ENCODE measurements around the gene CSF3R. TPM values are rescaled to one million over a fixed set of nuclear protein-coding genes. Genes with fewer than 3 reads are reported as not detected.

CSF3R gene
- total and polyA plus RNA-seq, 2 of the 4 experiments (the other 2 are of a cell fraction): not detected

GRCh38 chr1:36438715-36439114 is 44.0 kb downstream of the CSF3R start:
- H3K79me1 ChIP-seq (ENCODE audit: low read depth in 1 of 2, low read length in 2 of 2): no peaks in the 10 kb centered on the region
- H3K4me2 ChIP-seq (ENCODE audit: low read depth, low read length): no peak overlapping the region
- H4K91ac ChIP-seq (ENCODE audit: insufficient read depth, low read depth, low read length): no peak overlapping the region
- no peaks in the 10 kb centered on the region for H3K27me3 ChIP-seq (ENCODE audit: control insufficient read depth, insufficient read depth, low read length)
- no peak overlapping the region for H4K5ac ChIP-seq (ENCODE audit: low read depth, low read length)
- H2BK15ac ChIP-seq (ENCODE audit: low read depth, low read length): no peak overlapping the region
- H3K18ac ChIP-seq (ENCODE audit: low read depth, low read length): no peak overlapping the region
- H2BK5ac ChIP-seq (ENCODE audit: low read depth, low read length, poor library complexity, severe bottlenecking): no peak overlapping the region
- CTCF ChIA-PET: no interaction called here
- no peak overlapping the region for H2BK20ac ChIP-seq (ENCODE audit: low read depth, low read length)
- BruUV-seq (replicated peaks): no TSS peak
- no peak overlapping the region for H2AK5ac ChIP-seq (ENCODE audit: low read depth, low read length)
- intact Hi-C loops (cut with micrococcal nuclease) (no loop called here), dilution Hi-C loops (cut with HindIII; ENCODE audit: low sequenced_read_pairs, unreplicated experiment) (no loop called here), in situ Hi-C loops (cut with MboI; ENCODE audit: low sequenced_read_pairs) (no loop called here)
- ATAC-seq (ENCODE audit: low read depth): no peak
- WGBS, 2 experiments (ENCODE audit: extremely low coverage in 2 of 2, insufficient read length in 1 of 2): 92% methylated on average over 2 of the region's 4 CpGs; no CpG with 5 or more reads in 1 of the 2 experiments
- H3K23ac ChIP-seq (ENCODE audit: low read depth, low read length): no peak overlapping the region
- H3K14ac ChIP-seq (replicated peaks; ENCODE audit: low read depth, low read length): no peak overlapping the region
- POLR2A ChIA-PET (ENCODE audit: unreplicated experiment): no interaction called here
- H3K4me3 ChIP-seq (ENCODE audit: insufficient read depth, low read depth, low read length): no peak overlapping the region
- H3K9me3 ChIP-seq (ENCODE audit: control insufficient read depth, insufficient read depth, low read length): no peaks in the 10 kb centered on the region
- H4K8ac ChIP-seq (ENCODE audit: low read depth in 2 of 2, low read length in 2 of 2): no peak overlapping the region
- H3K4ac ChIP-seq (ENCODE audit: low read depth, low read length): no peak overlapping the region
- peaks cover 3% of the 10 kb centered on the region for H3K9me1 ChIP-seq (ENCODE audit: insufficient read depth, low read length)
- H3K36me3 ChIP-seq (ENCODE audit: control insufficient read depth, insufficient read depth, low read length): 0 out of 2 replicates have a peak, but pooled peaks cover 2% of the 10 kb centered on the region
- H2AFZ ChIP-seq (replicated peaks; ENCODE audit: low read length, poor library complexity): no peak overlapping the region
- H4K20me1 ChIP-seq (ENCODE audit: insufficient read depth, low read length): no peaks in the 10 kb centered on the region; the same call in 1 of the 2 replicates
- no peak overlapping the region for H3K56ac ChIP-seq (ENCODE audit: extremely low read depth, insufficient read depth, low read length)
- no peak overlapping the region for H2AK9ac ChIP-seq (replicated peaks; ENCODE audit: low read depth, low read length, poor library complexity)
- no peak for DNase-seq
- H3K4me1 ChIP-seq (ENCODE audit: control insufficient read depth, insufficient read depth, low read length): peaks cover 3% of the 10 kb centered on the region; the same call in 1 of the 2 replicates
- TF ChIP-seq MXI1 (IDR thresholded peaks at IDR 0.05; ENCODE audit: borderline replicate concordance, low read depth, low read length) (no peak), RAD21 (IDR thresholded peaks at IDR 0.05; ENCODE audit: low read length) (no peak), POLR2A (IDR thresholded peaks at IDR 0.05; ENCODE audit: low read depth, low read length) (no peak), MAFK (IDR thresholded peaks at IDR 0.05; ENCODE audit: low read depth, low read length) (no peak), CHD1 (IDR thresholded peaks at IDR 0.05; ENCODE audit: low read depth, low read length) (no peak), RFX5 (IDR thresholded peaks at IDR 0.05; ENCODE audit: low read depth, low read length) (no peak), RCOR1 (IDR thresholded peaks at IDR 0.05; ENCODE audit: insufficient replicate concordance, low read length) (no peak), NFE2L2 (IDR thresholded peaks at IDR 0.05; ENCODE audit: low read depth, low read length) (no peak), CTCF (conservative IDR thresholded peaks at IDR 0.05; ENCODE audit: low read depth, low read length) (no peak)
- TF ChIP-seq, protein P1, sequence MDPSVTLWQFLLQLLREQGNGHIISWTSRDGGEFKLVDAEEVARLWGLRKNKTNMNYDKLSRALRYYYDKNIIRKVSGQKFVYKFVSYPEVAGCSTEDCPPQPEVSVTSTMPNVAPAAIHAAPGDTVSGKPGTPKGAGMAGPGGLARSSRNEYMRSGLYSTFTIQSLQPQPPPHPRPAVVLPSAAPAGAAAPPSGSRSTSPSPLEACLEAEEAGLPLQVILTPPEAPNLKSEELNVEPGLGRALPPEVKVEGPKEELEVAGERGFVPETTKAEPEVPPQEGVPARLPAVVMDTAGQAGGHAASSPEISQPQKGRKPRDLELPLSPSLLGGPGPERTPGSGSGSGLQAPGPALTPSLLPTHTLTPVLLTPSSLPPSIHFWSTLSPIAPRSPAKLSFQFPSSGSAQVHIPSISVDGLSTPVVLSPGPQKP (IDR thresholded peaks at IDR 0.05; ENCODE audit: borderline replicate concordance, low read depth, low read length): no peak
- no peak overlapping the region for H3K9ac ChIP-seq (ENCODE audit: low read depth, low read length)
- H3K27ac ChIP-seq (ENCODE audit: insufficient read depth, low read length): no peak overlapping the region
- no peak overlapping the region for H2BK120ac ChIP-seq (ENCODE audit: low read depth, low read length)

Measured in IMR-90 (cell line).